HG03280 (cell line): Measurements from ENCODE around the gene LRMDA.

ENCODE experiments used
- ATAC-seq: cut with Tn5 transposase; IDR thresholded peaks from one replicate; pipeline ENCODE4 v1.9.1; 2021; ENCODE audit warnings: mild to moderate bottlenecking, moderate library complexity; ENCODE audit not compliant: unreplicated experiment

Gene LRMDA

GRCh38 chr10:75959912-75960311 lies 528.5 kb downstream of the LRMDA start:
- ATAC-seq, result no peak

GRCh38 chr10:75962395-75963061 lies 531.1 kb downstream of the LRMDA start:
- no peak for ATAC-seq

- no peak for ATAC-seq
These were observed 536.1 kb downstream of the LRMDA start for GRCh38 chr10:75967491-75967890.

GRCh38 chr10:75969031-75969430 lies 537.6 kb downstream of the LRMDA start:
- ATAC-seq, result no peak

- ATAC-seq, result no peak
These were observed 540.2 kb downstream of the LRMDA start for GRCh38 chr10:75971402-75972211.

- ATAC-seq, result no peak
These were observed 541.3 kb downstream of the LRMDA start for GRCh38 chr10:75972491-75973276.

- ATAC-seq, result no peak
These were observed 542.7 kb downstream of the LRMDA start for GRCh38 chr10:75974080-75974479.

- no peak for ATAC-seq
These were observed 545.3 kb downstream of the LRMDA start for GRCh38 chr10:75976681-75977080.

GRCh38 chr10:75977139-75977538 lies 545.7 kb downstream of the LRMDA start:
- ATAC-seq, result no peak

- ATAC-seq, result no peak
These were observed 546.8 kb downstream of the LRMDA start for GRCh38 chr10:75978213-75978612.

- ATAC-seq, result no peak
These were observed 549.1 kb downstream of the LRMDA start for GRCh38 chr10:75980419-75981002.

GRCh38 chr10:75982611-75983369 lies 551.4 kb downstream of the LRMDA start:
- ATAC-seq, result no peak

GRCh38 chr10:75984067-75984466 lies 552.6 kb downstream of the LRMDA start:
- ATAC-seq, result no peak

- ATAC-seq, result no peak
These were observed 556.2 kb downstream of the LRMDA start for GRCh38 chr10:75987616-75988015.

GRCh38 chr10:75994357-75995040 lies 563.1 kb downstream of the LRMDA start:
- ATAC-seq, result no peak

- no peak for ATAC-seq
These were observed 563.6 kb downstream of the LRMDA start for GRCh38 chr10:75995041-75995430.

- no peak for ATAC-seq
These were observed 564.3 kb downstream of the LRMDA start for GRCh38 chr10:75995720-75996119.

GRCh38 chr10:75999001-75999400 lies 567.6 kb downstream of the LRMDA start:
- no peak for ATAC-seq

GRCh38 chr10:75999515-76000209 lies 568.2 kb downstream of the LRMDA start:
- ATAC-seq, result no peak
